GM19372 (cell line): Measurements from ENCODE around the gene APOBEC3F.
"Not testable (repeated sequence)": the region's sequence is repeated elsewhere in the genome, so short reads cannot be mapped to it uniquely, and the experiment has no call there.

ENCODE experiments used
- ATAC-seq: cut with Tn5 transposase; IDR thresholded peaks from one replicate; pipeline ENCODE4 v1.9.1; 2021; ENCODE audit warnings: mild to moderate bottlenecking, low read depth, moderate library complexity; ENCODE audit not compliant: unreplicated experiment

APOBEC3F gene

DNA sequence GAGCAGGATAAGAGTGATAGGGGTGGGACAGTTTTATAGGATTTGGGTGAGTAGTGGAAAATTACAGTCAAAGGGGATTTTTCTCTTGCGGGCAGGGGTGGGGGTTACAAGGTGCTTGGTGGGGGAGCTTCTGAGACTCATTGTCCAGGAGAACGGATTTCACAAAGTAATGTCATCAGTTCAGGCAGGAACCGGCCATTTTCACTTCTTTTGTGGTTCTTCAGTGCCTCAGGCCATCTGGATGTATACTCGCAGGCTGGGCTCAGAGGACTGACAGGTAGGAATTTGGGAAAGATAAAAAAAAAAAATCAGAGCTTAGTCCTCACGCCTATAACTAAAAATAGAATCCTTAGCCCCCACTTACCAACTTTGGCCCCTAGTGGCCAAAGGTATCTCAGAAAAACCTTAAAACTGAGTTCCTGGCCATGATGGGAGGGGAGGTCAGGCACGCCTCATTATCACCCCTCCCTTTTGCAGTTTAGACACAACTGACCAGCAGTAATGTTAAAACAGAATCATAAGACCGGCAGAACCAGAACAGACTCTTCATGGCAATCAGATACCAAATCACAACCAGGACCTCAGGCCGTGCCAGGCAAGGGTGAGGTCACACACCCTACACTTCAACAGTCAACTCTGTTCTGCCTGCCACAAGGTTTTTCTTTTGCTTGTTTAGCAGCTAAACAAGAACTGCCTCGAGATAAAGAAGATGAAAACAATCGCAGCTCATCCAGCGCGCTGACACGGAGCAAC, 27.5 kb downstream of the APOBEC3F start:
- no peak for ATAC-seq

DNA sequence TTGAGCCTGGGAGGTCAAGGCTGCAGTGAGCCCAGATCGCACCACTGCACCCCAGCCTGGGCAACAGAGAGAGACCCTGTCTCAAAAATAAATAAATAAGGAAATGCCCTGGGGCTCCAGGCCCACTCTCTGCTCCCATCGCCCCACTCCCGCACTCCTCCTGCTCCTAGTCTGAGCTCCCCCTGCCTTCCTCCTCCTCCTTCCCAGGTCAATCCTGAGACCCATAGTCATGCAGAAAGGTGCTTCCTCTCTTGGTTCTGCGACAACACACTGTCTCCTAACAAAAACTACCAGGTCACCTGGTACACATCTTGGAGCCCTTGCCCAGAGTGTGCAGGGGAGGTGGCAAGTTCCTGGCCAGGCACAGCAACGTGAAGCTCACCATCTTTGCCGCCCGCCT, 29.5 kb downstream of the APOBEC3F start:
- no peak for ATAC-seq

DNA sequence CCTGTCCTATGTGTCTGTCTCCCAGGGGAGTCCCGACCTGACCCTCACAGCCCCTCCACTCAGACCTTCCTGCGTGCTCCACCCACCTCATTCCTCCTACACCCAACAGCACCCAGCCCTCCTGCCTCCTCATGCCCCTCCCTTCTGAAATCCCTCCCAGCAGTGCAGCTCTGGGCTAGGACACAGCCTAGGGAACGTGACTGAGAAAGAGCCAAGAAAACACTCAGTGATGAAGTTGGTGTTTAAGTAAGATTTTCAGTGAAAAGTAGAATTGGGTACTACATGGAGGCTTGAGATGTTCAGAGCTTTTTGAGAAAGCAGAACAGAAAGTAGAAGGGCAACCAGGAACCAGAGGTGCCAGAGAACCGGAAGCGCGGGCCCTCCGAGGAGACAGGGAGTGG, 31.9 kb downstream of the APOBEC3F start:
- not testable (repeated sequence) for ATAC-seq

DNA sequence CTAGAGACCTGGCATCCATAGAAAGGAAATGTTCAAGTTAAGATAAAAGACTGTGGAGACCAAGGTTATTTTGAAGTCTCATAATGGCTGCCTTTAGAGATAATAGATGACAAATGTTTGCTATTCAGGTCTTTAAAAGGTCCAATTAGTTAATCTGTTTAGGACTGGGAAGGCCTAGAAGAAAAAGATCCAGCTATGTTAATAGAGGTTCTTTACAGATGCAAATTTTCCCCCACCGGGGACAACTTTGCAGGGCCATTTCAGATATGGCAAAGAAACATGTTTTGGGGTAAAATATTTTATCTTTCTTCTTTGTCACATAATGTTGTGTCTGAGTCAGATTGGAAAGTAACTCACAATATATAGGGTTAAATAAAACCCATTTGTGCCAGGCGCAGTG, 33.3 kb downstream of the APOBEC3F start:
- ATAC-seq, result no peak

DNA sequence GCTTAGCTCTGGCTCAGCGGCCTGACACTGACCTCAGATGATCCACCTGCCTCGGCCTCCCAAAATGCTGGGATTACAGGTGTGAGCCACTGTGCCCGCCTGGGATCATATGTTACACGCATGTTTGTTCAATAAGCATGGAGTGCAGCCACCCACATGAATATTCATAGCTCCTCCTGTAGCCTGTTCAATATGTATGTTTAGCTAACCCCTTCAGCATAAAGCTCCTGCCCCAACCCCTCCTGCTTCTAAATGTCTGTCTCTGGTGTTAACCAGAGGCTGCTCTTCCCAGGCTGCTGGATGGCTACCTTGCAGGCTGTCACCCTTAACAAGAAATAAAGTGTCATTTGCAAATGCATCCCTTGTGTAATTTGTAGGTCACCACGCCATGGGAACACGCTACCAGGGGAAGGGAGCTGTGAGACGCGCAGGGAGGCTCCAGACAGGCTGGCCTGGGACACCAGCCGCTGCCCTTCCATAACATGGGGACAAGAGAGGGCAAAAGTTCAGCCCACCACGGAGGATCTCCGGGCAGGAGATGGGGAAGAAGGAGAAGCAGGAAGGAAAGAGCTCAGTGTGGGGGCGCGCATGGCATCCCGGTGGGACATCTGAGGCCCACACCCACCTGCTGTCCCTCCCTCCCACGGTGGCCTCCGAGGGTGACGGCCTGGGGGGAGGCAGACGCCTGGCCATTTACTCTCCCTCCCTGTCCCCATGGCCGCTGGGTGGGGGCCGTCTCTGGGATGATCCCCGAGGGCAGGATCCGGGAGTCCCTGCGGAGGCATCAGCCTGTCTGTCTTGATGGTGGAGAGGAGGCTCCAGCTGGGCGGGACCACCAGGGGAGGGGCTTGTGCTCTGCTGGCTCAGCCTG, 35.7 kb downstream of the APOBEC3F start:
- not testable (repeated sequence) for ATAC-seq

DNA sequence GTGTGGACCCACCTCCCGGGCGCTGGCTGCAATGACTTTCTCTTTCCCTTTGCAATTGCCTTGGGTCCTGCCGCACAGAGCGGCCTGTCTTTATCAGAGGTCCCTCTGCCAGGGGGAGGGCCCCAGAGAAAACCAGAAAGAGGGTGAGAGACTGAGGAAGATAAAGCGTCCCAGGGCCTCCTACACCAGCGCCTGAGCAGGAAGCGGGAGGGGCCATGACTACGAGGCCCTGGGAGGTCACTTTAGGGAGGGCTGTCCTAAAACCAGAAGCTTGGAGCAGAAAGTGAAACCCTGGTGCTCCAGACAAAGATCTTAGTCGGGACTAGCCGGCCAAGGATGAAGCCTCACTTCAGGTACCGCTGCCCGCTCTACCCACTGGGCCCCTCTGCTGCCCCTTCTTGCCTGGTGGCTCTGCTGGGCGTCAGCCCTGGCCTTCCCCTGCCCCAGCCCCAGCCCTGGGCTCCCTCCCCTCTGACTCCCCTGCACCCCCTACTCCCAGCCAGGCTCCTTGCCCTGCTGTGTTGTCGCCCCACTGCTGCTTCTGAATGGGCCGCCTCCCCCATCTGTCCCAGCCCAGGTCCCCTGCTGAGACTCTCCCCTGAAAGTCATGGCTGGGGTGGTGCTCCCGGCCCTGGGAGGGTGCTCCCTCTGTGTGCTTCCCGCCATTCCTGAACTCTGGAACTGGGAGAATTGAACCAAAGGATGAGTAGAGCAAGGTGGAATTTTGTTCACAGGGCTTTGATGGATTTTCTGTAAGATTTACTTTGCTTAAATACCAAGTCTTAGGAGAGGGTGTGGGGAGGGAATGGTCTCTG, 36.6 kb downstream of the APOBEC3F start, which contains the start of gene APOBEC3G:
Gene APOBEC3G (plus strand): TSS at position 250 of the 815 bp plus-strand sequence. CDS start 87 bp downstream, at position 337.
- ATAC-seq, result peak; percentile 79

DNA sequence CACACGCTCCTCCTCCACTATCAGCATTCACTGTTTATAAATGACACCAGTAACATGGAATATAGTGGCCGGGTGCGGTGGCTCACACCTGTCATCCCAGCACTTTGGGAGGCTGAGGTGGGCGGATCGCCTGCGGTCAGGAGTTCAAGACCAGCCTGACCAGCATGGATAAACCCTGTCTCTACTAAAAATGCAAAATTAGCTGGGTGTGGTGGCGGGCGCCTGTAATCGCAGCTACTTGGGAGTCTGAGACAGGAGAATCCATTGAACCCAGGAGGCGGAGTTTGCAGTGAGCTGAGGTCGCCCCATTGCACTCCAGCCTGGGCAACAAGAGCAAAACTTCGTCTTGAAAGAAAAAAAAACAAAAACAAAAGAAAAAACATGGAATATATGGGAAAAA, 37.2 kb downstream of the APOBEC3F start:
- not testable (repeated sequence) for ATAC-seq

DNA sequence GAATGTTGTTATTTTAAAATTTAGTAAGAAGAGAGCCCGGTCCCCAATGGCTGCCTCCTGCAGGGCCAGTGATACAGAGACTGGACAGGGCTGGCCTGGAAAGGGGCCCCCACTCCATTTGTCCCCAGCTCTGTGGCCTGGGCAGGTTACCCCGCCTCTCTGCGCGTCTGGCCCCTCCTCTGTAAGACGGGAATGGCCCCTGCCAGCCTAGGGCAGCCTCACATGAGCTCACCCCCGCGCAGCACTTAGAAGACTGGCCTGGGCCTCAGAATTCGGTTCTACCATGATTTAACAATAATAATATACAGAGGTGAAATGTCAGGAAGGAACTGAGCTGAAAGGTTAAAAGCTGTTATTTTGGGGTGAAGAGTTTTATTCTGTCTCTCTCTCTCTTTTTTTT, 37.7 kb downstream of the APOBEC3F start:
- no peak for ATAC-seq

DNA sequence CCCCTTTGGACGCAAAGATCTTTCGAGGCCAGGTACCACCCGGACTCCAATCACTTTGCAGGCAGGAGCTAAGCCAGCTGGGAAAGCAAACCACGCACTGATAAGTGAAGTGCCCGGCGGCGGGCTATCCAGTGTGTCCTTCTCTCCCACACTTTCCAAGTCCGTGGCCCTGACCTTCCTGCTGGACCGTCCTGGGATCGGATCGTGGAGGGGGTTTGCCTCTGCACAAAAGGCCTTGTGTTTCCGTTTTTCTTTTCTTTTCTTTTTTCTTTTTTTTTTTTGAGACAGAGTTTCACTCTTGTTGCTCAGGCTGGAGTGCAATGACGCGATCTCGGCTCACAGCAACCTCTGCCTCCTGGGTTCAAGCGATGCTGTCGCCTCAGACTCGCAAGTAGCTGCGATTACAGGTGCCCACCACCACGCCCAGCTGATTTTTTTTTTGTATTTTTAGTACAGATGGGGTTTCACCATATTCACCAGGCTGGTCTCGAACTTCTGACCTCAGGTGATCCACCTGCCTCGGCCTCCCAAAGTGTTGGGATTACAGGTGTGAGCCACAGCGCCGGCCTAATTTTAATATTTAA, 38.5 kb downstream of the APOBEC3F start:
- ATAC-seq, result not testable (repeated sequence)

DNA sequence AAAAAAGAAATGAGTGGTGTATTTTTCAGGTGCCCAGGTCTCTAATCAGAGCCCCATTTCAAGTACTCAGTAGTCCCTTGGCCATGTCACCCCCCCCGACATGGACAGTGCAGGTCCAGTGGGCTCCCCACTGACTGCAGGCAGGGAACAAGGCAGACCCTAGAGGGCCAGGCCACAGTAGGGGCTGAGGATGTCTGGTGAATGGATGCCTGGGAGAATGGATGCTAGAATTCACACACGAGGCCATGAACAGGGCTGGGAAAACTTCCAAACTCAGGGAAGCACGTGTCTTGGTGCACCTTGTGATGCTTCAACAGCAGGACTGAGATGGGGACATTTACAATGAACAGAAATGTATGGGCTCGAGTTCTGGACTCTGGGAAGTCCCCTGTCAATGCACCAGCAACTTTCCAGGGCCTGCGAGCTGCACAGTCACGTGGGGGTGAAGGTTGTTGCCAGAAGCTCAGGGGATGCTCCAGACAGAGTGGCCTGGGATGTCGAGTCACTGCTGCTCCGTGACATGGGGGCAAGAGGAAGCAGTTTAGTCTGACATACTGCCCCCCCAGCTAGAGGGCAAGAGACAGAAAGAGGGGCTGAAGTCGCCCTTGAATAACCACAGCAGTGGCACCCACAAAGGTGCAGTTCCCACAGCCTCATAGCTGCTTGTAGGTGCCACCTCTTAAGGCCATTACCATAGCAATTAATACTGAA, 39.5 kb downstream of the APOBEC3F start:
- ATAC-seq, result no peak

DNA sequence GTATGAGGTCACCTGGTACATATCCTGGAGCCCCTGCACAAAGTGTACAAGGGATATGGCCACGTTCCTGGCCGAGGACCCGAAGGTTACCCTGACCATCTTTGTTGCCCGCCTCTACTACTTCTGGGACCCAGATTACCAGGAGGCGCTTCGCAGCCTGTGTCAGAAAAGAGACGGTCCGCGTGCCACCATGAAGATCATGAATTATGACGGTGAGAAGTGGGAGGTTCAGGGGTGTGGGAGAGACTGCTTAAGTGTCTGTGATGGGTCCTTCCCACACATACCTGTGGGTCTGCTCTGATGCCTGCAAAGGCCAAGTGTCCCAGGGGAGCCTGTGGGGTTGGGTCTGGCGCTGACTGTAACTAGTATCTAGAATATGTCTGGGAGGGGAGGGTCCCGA, 40.4 kb downstream of the APOBEC3F start:
- no peak for ATAC-seq

DNA sequence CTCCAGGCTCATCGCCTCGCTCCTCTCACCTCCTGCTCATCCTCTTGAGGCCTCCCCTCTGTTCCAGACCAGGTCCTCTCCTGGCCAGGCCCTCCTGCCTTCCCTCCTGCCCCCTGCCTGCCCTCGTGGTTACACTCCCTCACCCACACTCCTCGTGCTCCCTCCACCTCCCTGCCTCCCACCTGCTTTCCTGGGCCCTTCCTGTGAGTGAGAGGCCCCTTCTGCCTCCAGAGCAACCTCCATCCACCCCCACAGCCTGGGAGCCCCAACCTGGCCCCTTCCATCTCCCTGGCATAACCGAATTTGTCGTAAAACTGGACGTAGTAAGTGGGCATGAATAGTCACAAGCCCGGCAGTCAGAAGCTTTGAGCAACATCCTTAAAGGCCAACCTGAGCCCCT, 40.9 kb downstream of the APOBEC3F start:
- ATAC-seq, result no peak

DNA sequence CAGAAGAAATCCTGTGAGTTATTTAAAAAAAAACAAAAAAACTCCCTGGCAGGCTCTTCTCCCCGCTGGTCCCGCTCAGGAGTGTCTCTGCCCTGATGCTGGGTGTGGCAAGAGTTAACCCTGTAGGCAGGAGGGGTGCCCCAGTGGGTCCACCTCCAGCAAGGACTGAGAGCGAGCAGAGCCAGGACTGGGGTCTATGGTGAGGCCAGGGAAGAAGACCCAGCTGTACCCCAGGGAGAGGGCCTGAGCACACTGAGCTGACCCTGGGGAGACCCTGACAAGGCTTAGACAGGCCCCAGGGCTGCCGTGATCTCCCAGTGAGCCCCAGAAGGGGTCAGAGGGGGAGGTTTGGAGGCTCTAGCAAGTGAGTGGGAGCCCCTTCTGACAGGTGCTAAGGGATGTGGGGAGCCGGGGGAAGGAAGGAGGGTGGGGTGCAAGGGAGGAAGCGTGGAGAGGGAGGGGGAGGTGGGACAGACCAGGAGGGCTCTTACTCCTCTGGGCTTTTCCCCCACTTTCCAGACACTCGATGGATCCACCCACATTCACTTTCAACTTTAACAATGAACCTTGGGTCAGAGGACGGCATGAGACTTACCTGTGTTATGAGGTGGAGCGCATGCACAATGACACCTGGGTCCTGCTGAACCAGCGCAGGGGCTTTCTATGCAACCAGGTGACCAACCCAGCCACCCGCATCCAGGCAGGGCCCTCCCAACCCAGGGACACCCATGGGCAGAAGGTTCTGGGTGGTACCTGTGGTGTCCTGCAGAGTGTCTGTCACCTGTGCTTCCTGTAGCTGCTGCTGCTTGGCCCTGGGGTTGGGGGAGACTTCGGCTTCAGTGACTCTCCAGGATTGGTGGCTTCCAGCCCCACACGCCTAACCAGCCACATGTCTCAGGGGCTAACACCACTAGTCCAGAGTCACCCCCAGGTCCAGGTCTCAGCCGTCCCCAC, 42.8 kb downstream of the APOBEC3F start:
- no peak for ATAC-seq

DNA sequence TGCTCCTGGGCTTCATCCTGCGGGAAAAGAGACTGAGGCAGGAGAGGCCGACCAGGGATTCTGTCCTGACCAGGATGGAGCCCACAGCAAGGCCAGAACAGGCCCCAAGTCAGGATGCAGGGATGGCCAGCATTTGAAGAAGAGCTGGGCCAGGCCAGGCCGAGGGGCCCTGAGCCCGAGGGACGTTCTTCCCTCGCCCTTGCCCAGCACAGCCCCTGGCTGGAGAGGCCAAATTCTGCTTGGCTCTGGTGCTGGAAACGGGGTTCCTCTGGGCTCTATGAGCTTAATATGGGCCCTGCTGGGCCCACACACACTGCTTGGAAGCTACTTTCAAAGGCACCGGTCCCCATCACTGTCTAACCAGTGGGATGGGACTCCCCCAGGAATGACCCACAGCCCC, 44.0 kb downstream of the APOBEC3F start:
- ATAC-seq, result no peak

DNA sequence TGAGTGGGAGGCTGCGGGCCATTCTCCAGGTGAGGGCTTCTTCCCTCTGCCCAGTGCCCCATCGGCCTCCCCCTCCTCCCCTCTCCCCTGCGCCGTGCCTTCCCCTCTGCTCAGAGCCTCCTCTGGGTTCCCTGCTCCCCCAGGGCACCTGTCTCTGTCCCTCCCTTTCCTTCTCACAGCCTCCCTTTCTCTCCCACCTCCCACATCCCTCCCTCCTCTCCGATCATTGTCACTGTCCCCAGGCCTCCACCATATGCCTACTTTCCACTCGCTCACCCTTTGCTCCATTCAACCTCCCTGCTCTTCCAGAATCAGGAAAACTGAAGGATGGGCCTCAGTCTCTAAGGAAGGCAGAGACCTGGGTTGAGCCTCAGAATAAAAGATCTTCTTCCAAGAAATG, 46.4 kb downstream of the APOBEC3F start:
- no peak for ATAC-seq

DNA sequence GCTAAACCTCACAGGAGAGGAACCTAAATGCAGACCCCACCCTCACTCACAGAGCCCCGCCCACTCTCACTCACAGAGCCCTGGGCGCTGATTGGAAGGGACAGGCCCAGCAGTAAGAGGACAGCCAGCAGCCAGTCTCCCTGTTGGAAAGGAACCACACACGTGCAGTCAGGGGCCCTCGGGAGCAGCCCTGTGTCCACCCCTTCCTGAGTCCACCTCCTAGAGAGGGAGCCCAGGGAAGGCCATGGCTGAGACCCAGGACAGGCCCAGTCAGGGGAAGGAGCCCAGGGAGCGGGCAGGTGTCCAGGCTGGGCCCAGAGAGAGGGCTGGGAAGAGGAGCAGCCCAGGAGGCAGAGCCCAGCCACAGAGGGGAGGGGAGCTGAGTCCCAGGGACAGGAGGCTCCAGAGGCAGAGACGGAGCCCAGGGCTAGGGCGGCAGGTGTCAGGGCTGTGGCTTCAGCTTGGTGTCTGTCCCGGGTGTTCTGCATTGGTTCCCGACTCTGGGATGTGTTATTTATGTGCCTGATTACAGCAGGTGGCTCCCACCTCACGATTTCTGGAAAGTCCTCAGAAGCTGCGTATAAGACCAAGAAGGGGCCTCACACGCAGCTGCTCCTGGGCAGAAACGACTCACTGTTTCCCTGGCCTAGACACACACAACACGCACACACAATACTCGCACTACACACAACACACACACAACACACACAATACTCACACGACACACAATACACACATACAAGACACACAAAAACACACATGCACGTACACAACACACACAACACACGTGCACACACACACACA, 47.4 kb downstream of the APOBEC3F start:
- ATAC-seq, result no peak

DNA sequence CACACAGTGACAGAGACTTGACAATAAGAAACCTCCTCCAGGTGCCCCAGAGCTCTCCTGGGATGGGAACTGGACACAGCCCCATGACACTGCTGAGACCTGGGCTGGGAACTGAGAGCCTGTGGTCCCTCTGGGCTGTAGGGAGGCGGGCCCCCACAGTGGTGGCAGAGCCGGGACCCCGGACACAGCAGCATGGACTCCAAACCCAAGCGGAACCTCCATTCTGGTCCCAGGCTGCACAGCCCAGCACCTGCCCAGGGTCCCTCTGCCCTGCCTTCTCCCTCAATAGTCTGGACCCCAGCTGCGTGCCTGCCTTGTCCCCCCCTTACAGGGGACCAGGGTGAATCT, 48.0 kb downstream of the APOBEC3F start:
- no peak for ATAC-seq

DNA sequence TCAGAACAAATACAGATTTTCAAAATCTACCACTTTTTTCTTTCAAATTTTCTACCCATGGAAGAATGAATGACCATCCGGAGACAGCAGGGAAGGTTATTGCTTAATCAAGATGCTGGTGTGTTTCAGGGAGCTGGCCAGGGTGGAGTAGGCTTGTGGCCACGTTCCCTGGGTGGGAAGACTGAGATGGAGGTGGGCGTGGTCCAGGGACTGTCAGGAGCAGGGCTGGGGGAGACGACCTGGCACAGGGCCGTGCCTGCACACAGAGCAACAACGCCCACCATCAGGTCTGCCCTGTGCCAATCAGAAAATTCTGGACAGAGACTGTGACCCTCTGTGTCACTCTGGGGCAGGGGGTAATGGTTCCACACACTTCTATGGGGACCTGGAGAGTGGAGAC, 49.3 kb downstream of the APOBEC3F start:
- no peak for ATAC-seq
